Panc1 (cell line): ENCODE data around the gene LYPD6B.

ENCODE experiments used
- CTCF ChIP-seq: fragments of 450-650 bp; IDR thresholded peaks from 2 replicates; pipeline ENCODE4 v1.5.1; 2017; ENCODE audit warnings: mild to moderate bottlenecking
- REST ChIP-seq, 2 experiments: IDR thresholded peaks; 2 replicates each; pipeline ENCODE4 v1.6.1; 2011 to 2012; ENCODE audit warnings: low read depth in 2 of 2, control low read depth in 1 of 2, low read length in 1 of 2, mild to moderate bottlenecking in 1 of 2, moderate library complexity in 1 of 2; ENCODE audit not compliant: insufficient read depth in 1 of 2
- TCF7L2 ChIP-seq: IDR thresholded peaks from 2 replicates; pipeline ENCODE4 v1.6.1; 2011; ENCODE audit warnings: mild to moderate bottlenecking, low read depth, low read length, inconsistent platforms

- TF ChIP-seq CTCF, result no peak
- TF ChIP-seq REST (IDR thresholded peaks at IDR 0.05; ENCODE audit: insufficient read depth in 1 of 2, low read depth in 2 of 2, low read length in 1 of 2), result no peak
- TF ChIP-seq TCF7L2, result no peak
Measured at GRCh38 chr2:149041482-149041881, 3.0 kb downstream of the LYPD6B start.
